Activated T-cell treated with anti-CD3 and anti-CD28 coated beads for 24 hours (primary cell): Measurements from ENCODE around the gene CTDSP1.

ENCODE experiments used
- DNase-seq: peaks from one replicate; pipeline ENCODE4 v3.0.0-alpha.2; 2020; ENCODE audit warnings: low read depth

The CTDSP1 gene

GRCh38 chr2:218425531-218425930, 25.9 kb downstream of the CTDSP1 start:
- no peak for DNase-seq

GRCh38 chr2:218427741-218428140, 28.1 kb downstream of the CTDSP1 start:
- DNase-seq = no peak

- DNase-seq = no peak
Measured at GRCh38 chr2:218428846-218429558, 29.3 kb downstream of the CTDSP1 start.

- DNase-seq = no peak
Measured at GRCh38 chr2:218429911-218430692, 30.4 kb downstream of the CTDSP1 start.

GRCh38 chr2:218430721-218431120, 31.1 kb downstream of the CTDSP1 start:
- DNase-seq = no peak

GRCh38 chr2:218431878-218432277, 32.2 kb downstream of the CTDSP1 start:
- DNase-seq = no peak

- no peak for DNase-seq
Measured at GRCh38 chr2:218432676-218433365, 33.2 kb downstream of the CTDSP1 start.

GRCh38 chr2:218434456-218434855, 34.8 kb downstream of the CTDSP1 start:
- no peak for DNase-seq

- no peak for DNase-seq
Measured at GRCh38 chr2:218435003-218435982, 35.6 kb downstream of the CTDSP1 start.

GRCh38 chr2:218436992-218437391, 37.3 kb downstream of the CTDSP1 start:
- DNase-seq = no peak

GRCh38 chr2:218437969-218438368, 38.3 kb downstream of the CTDSP1 start:
- DNase-seq = no peak

GRCh38 chr2:218438596-218438995, 38.9 kb downstream of the CTDSP1 start:
- DNase-seq = no peak

- DNase-seq = no peak
Measured at GRCh38 chr2:218444692-218445357, 45.2 kb downstream of the CTDSP1 start.

GRCh38 chr2:218445602-218446001, 45.9 kb downstream of the CTDSP1 start:
- no peak for DNase-seq

- no peak for DNase-seq
Measured at GRCh38 chr2:218446547-218446946, 46.9 kb downstream of the CTDSP1 start.

- no peak for DNase-seq
Measured at GRCh38 chr2:218447072-218447471, 47.4 kb downstream of the CTDSP1 start.

- DNase-seq = no peak
Measured at GRCh38 chr2:218448934-218449333, 49.3 kb downstream of the CTDSP1 start.

GRCh38 chr2:218452079-218452478, 52.4 kb downstream of the CTDSP1 start:
- DNase-seq = no peak
